ENCODE data around the gene FBXL17. TPM values are rescaled to one million over a fixed set of nuclear protein-coding genes. Genes with fewer than 3 reads are reported as not detected.

Gene FBXL17
- total RNA-seq, 4 donors from 2014 or later: 11.5 to 28.6 (median 19.9) TPM

GRCh38 chr5:107876261-107876660 is 505.6 kb downstream of the FBXL17 start:
- no peak for TF ChIP-seq CTCF (IDR thresholded peaks at IDR 0.05)
- no peak for TF ChIP-seq POLR2A (IDR thresholded peaks at IDR 0.05)
- Histone ChIP-seq H3K4me3 (peak overlapping the region in 1 of 2 donors; percentile 1), H3K9me3 (no peaks in the 10 kb centered on the region)

GRCh38 chr5:107875833-107876232 is 506.1 kb downstream of the FBXL17 start:
- Histone ChIP-seq H3K4me3 (peak overlapping the region in 1 of 2 donors; percentile 1), H3K27me3 (no peaks in the 10 kb centered on the region), H3K36me3 (no peaks in the 10 kb centered on the region), H3K27ac (peak overlapping the region; percentile 75 to 80), H3K9me3 (no peaks in the 10 kb centered on the region), H3K4me1 (no peaks in the 10 kb centered on the region)
- intact Hi-C loops (cut with DNase I; ENCODE audit: low total_unique reads): no loop called here
- TF ChIP-seq CTCF (IDR thresholded peaks at IDR 0.05) (peak; percentile 15 to 48 (median 20)), POLR2A (IDR thresholded peaks at IDR 0.05) (no peak)
- DNase-seq: peak; percentile 20 to 50

More at GRCh38 chr5:107876261-107876660, 505.6 kb downstream of the FBXL17 start:
- Histone ChIP-seq H3K27ac (peak overlapping the region; percentile 75 to 80), H3K27me3 (no peaks in the 10 kb centered on the region), H3K36me3 (no peaks in the 10 kb centered on the region), H3K4me1 (no peaks in the 10 kb centered on the region)
- intact Hi-C loops (cut with DNase I; ENCODE audit: low total_unique reads): no loop called here
- peak; percentile 18 to 26 for DNase-seq

- no peak for DNase-seq
- Histone ChIP-seq H3K9me3 (no peaks in the 10 kb centered on the region), H3K36me3 (no peaks in the 10 kb centered on the region), H3K4me3 (no peak overlapping the region), H3K27ac (no peak overlapping the region), H3K27me3 (no peaks in the 10 kb centered on the region), H3K4me1 (no peaks in the 10 kb centered on the region)
- TF ChIP-seq CTCF (IDR thresholded peaks at IDR 0.05) (no peak), POLR2A (IDR thresholded peaks at IDR 0.05) (no peak)
- intact Hi-C loops (cut with DNase I; ENCODE audit: low total_unique reads): no loop called here
Measured at GRCh38 chr5:107874795-107875194, 507.1 kb downstream of the FBXL17 start.

- no peak for TF ChIP-seq CTCF (IDR thresholded peaks at IDR 0.05)
- H3K4me1 ChIP-seq: no peaks in the 10 kb centered on the region
- DNase-seq: no peak
- H3K9me3 ChIP-seq: no peaks in the 10 kb centered on the region
- intact Hi-C loops (cut with DNase I; ENCODE audit: low total_unique reads): no loop called here
- H3K4me3 ChIP-seq: no peak overlapping the region
- no peaks in the 10 kb centered on the region for H3K27me3 ChIP-seq
- no peaks in the 10 kb centered on the region for H3K36me3 ChIP-seq
- no peak overlapping the region for H3K27ac ChIP-seq
Measured at GRCh38 chr5:107873877-107874276, 508.0 kb downstream of the FBXL17 start.

GRCh38 chr5:107871023-107871422 is 510.9 kb downstream of the FBXL17 start:
- Histone ChIP-seq H3K4me1 (no peaks in the 10 kb centered on the region), H3K4me3 (no peak overlapping the region), H3K27me3 (no peaks in the 10 kb centered on the region), H3K9me3 (no peaks in the 10 kb centered on the region), H3K36me3 (no peaks in the 10 kb centered on the region), H3K27ac (no peak overlapping the region)
- TF ChIP-seq CTCF (IDR thresholded peaks at IDR 0.05) (no peak), POLR2A (IDR thresholded peaks at IDR 0.05) (no peak)
- intact Hi-C loops (cut with DNase I; ENCODE audit: low total_unique reads): no loop called here
- DNase-seq: no peak
